Prostate gland (tissue), 2 donors: Measurements from ENCODE around the gene CCR6. TPM values are rescaled to one million over a fixed set of nuclear protein-coding genes. Genes with fewer than 3 reads are reported as not detected.

Source experiments
- DNase-seq: peaks from one replicate; pipeline ENCODE4 v3.0.0-alpha.2; 2019; ENCODE audit warnings: low spot score
- H3K27ac ChIP-seq, 2 donors: fragments of 200-600 bp; sonication (generic); 2 replicates each; pipeline ENCODE4 v1.5.1; 2017 to 2019
- H3K27me3 ChIP-seq: fragments of 200-600 bp; sonication (generic); replicated peaks from 2 replicates; pipeline ENCODE4 v1.5.1; 2019; ENCODE audit not compliant: insufficient read depth
- H3K36me3 ChIP-seq, 2 donors: fragments of 200-600 bp; sonication (generic); 1 replicate in 1 of 2; 2 replicates in 1 of 2; pipeline versions ENCODE4 v1.5.1 to v1.8.1; 2017 to 2019
- H3K4me1 ChIP-seq: fragments of 200-600 bp; sonication (generic); replicated peaks from 2 replicates; pipeline ENCODE4 v1.5.1; 2019
- H3K4me3 ChIP-seq, 2 donors: fragments of 200-600 bp; sonication (generic); 2 replicates each; pipeline ENCODE4 v1.5.1; 2017 to 2019
- H3K9me3 ChIP-seq: fragments of 200-600 bp; sonication (generic); 2 replicates; pipeline ENCODE4 v1.5.1; 2017
- CTCF ChIP-seq, 4 experiments: fragments of 200-600 bp in 2 of 4; fragments of 450-650 bp in 2 of 4; sonication (generic) in 2 of 4; IDR thresholded peaks; 1 replicate in 3 of 4; 2 replicates in 1 of 4; pipeline ENCODE4 v1.5.1; 2016 to 2019; ENCODE audit warnings: antibody characterized with exemption in 4 of 4, mild to moderate bottlenecking in 2 of 4, moderate library complexity in 2 of 4
- POLR2A ChIP-seq: fragments of 450-650 bp; IDR thresholded peaks from one replicate; pipeline ENCODE4 v1.6.1; 2016; ENCODE audit warnings: antibody characterized with exemption, mild to moderate bottlenecking
- POLR2AphosphoS5 ChIP-seq: sonication (generic); formaldehyde crosslinking; IDR thresholded peaks from one replicate; pipeline ENCODE4 v1.6.1; 2017; ENCODE audit warnings: antibody characterized with exemption
- WGBS: methylation state at CpG from one replicate; pipeline ENCODE4 v1.1.5; 2018; 5-methylcytosine and 5-hydroxymethylcytosine counted together
- intact Hi-C: fragments of 100-400 bp; cut with DNase I; formaldehyde crosslinking; loops from one replicate; pipeline ENCODE4 v1.14.2; 2022
- total RNA-seq, 2 donors: library from RNA; depleted of rRNA; stranded (reverse); fragments of >200 nt; gene quantifications; one replicate each; pipeline ENCODE4 v1.1.0, GENCODE V29; 2016

CCR6 gene
- total RNA-seq, 2 donors from 2014 or later, result not detected

GRCh38 chr6:167140589-167141474 is 17.9 kb downstream of the CCR6 start:
- intact Hi-C loops, result loop anchor here (5.0 kb wide), 2 partner anchors 144 to 354 kb away; partner anchors contain the start of gene CEP43
- TF ChIP-seq POLR2A (no peak), CTCF (IDR thresholded peaks at IDR 0.05) (no peak), POLR2AphosphoS5 (no peak)
- no peaks in the 10 kb centered on the region for H3K9me3 ChIP-seq
- 76% methylated on average over 10 of the region's 10 CpGs for WGBS
- H3K36me3 ChIP-seq, result no peaks in the 10 kb centered on the region
- no peaks in the 10 kb centered on the region for H3K27me3 ChIP-seq
- no peaks in the 10 kb centered on the region for H3K4me1 ChIP-seq
- H3K4me3 ChIP-seq, result no peak overlapping the region
- DNase-seq, result no peak
- H3K27ac ChIP-seq, result no peak overlapping the region

GRCh38 chr6:167141667-167142432 is 19.0 kb downstream of the CCR6 start:
- WGBS, result 48% methylated on average over 18 of the region's 18 CpGs
- TF ChIP-seq POLR2A, result no peak
- TF ChIP-seq CTCF (IDR thresholded peaks at IDR 0.05), result peak in 3 of 4 experiments; percentile 42 to 72 (median 68)
- Histone ChIP-seq H3K27ac (no peak overlapping the region), H3K27me3 (no peaks in the 10 kb centered on the region), H3K4me1 (no peaks in the 10 kb centered on the region), H3K4me3 (no peak overlapping the region), H3K9me3 (no peaks in the 10 kb centered on the region), H3K36me3 (no peaks in the 10 kb centered on the region)
- intact Hi-C loops, result loop anchor here (1.0 to 5.0 kb wide), 3 partner anchors 145 to 368 kb away; partner anchors contain the start of gene CEP43
- peak; percentile 15 for DNase-seq

- Histone ChIP-seq H3K27me3 (no peaks in the 10 kb centered on the region), H3K36me3 (no peaks in the 10 kb centered on the region), H3K9me3 (no peaks in the 10 kb centered on the region), H3K27ac (no peak overlapping the region), H3K4me3 (no peak overlapping the region), H3K4me1 (no peaks in the 10 kb centered on the region)
- TF ChIP-seq CTCF (IDR thresholded peaks at IDR 0.05) (no peak), POLR2A (no peak), POLR2AphosphoS5 (no peak)
- WGBS, result 38% methylated on average over 4 of the region's 4 CpGs
- no peak for DNase-seq
- intact Hi-C loops, result loop anchor here (1.0 to 5.0 kb wide), 3 partner anchors 145 to 368 kb away; partner anchors contain the start of gene CEP43
Observed at GRCh38 chr6:167142433-167142761, 19.5 kb downstream of the CCR6 start.

GRCh38 chr6:167143041-167143440 is 20.1 kb downstream of the CCR6 start:
- Histone ChIP-seq H3K27ac (no peak overlapping the region), H3K4me1 (no peaks in the 10 kb centered on the region), H3K27me3 (no peaks in the 10 kb centered on the region), H3K9me3 (no peaks in the 10 kb centered on the region), H3K36me3 (no peaks in the 10 kb centered on the region), H3K4me3 (no peak overlapping the region)
- intact Hi-C loops, result loop anchor here (5.0 kb wide), 2 partner anchors 146 to 356 kb away; partner anchors contain the start of gene CEP43
- WGBS, result 91% methylated on average over 9 of the region's 9 CpGs
- no peak for DNase-seq
- TF ChIP-seq POLR2AphosphoS5 (no peak), POLR2A (no peak), CTCF (IDR thresholded peaks at IDR 0.05) (no peak)
